GM18526 (cell line): ENCODE results near the gene RGP1.

ENCODE experiments used
- POLR2A ChIP-seq: IDR thresholded peaks from 3 replicates; pipeline ENCODE4 v1.6.1; 2011; ENCODE audit not compliant: insufficient read length; ENCODE audit errors: extremely low read depth

RGP1 gene

GRCh38 chr9:35771534-35771933, 22.4 kb downstream of the RGP1 start:
- no peak for TF ChIP-seq POLR2A

- TF ChIP-seq POLR2A, result no peak
Measured at GRCh38 chr9:35771943-35772342, 22.9 kb downstream of the RGP1 start.

GRCh38 chr9:35774907-35775635, 26.0 kb downstream of the RGP1 start:
- no peak for TF ChIP-seq POLR2A

- TF ChIP-seq POLR2A, result no peak
Measured at GRCh38 chr9:35776018-35776417, 26.9 kb downstream of the RGP1 start.

GRCh38 chr9:35778496-35778895, 29.4 kb downstream of the RGP1 start:
- no peak for TF ChIP-seq POLR2A

- no peak for TF ChIP-seq POLR2A
Measured at GRCh38 chr9:35781066-35781465, 32.0 kb downstream of the RGP1 start.

GRCh38 chr9:35783418-35783817, 34.3 kb downstream of the RGP1 start:
- TF ChIP-seq POLR2A, result no peak

- TF ChIP-seq POLR2A, result no peak
Measured at GRCh38 chr9:35789541-35789940, 40.5 kb downstream of the RGP1 start.

- no peak for TF ChIP-seq POLR2A
Measured at GRCh38 chr9:35790025-35790384, 40.9 kb downstream of the RGP1 start.

GRCh38 chr9:35790385-35791296, 41.6 kb downstream of the RGP1 start:
- TF ChIP-seq POLR2A, result no peak

GRCh38 chr9:35791297-35791921, 42.3 kb downstream of the RGP1 start, which contains the start of gene NPR2:
Gene NPR2 (plus strand): TSS chr9:35791591. CDS start chr9:35792409, 818 bp downstream.
- no peak for TF ChIP-seq POLR2A

- TF ChIP-seq POLR2A, result no peak
Measured at GRCh38 chr9:35792024-35792813, 43.1 kb downstream of the RGP1 start.

GRCh38 chr9:35792826-35793225, 43.7 kb downstream of the RGP1 start:
- TF ChIP-seq POLR2A, result no peak

- TF ChIP-seq POLR2A, result no peak
Measured at GRCh38 chr9:35793461-35793860, 44.4 kb downstream of the RGP1 start.

- no peak for TF ChIP-seq POLR2A
Measured at GRCh38 chr9:35795695-35796094, 46.6 kb downstream of the RGP1 start.
